ENCODE measurements around the gene PRAMEF8.
"Not testable (repeated sequence)": the region's sequence is repeated elsewhere in the genome, so short reads cannot be mapped to it uniquely, and the experiment has no call there.

Gene PRAMEF8

DNA sequence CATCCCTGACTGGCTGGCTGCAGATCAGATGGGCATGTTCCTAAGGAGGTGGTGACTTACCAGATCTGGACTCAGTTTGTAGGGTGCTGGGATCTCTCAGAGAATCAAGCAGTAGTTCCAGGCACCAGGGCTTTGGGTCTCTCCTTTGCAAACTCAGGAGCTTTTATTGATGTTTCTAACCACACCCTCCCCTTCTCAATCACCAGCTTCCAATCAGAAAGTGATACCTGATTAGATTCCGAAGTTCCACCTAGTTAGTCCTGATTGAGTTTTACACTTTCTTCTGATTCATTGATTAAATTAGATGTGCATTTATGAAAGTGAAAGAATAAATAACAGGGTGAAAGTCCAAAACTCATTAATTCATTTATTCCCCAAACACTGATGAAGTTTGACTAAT, at the start of gene PRAMEF8:
Gene PRAMEF8 (minus strand): TSS at position 101 of the 400 bp plus-strand sequence. CDS start 1,046 bp downstream, outside the sequence.
- DNase-seq (ENCODE audit: low spot score): not testable (repeated sequence)

DNA sequence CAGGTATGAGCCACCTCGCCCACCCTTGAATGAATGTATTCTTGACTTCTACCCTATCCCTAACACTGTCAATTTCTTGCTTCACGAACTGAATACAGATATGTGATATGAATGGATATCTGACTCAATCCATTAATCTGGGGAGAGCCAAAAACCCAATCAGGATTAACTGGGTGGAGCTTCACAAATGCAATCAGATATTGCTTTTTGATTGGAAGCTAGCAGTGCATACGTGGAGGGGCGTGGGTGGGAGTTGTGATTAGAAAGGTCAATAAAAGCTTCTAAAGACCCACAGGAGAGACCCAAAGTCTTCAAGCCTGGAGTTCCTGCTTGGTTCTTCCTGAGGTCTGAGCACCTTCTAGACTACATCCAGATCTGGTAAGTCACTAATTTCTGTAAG, 30.3 kb upstream of the PRAMEF8 start, which contains the start of gene PRAMEF15:
Gene PRAMEF15 (plus strand): TSS at position 301 of the 400 bp plus-strand sequence. CDS start 2,827 bp downstream, outside the sequence.
- DNase-seq (ENCODE audit: low spot score): not testable (repeated sequence)

DNA sequence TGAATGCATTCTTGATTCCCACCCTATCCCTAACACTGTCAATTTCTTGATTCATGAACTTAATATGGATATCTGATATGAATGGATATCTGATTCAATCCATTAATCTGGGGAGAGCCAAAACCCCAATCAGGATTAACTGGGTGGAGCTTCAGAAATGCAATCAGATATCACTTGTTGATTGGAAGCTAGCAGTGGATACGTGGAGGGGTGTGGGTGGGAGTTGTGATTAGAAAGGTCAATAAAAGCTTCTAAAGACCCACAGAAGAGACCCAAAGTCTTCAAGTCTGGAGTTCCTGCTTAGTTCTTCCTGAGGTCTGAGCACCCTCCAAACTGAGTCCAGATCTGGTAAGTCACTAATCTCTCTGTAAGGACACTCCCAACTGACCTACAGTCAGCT, 18.3 kb upstream of the PRAMEF8 start, which contains the start of gene PRAMEF33:
Gene PRAMEF33 (plus strand): TSS at position 301 of the 400 bp plus-strand sequence. CDS start 2,416 bp downstream, outside the sequence.
- DNase-seq (ENCODE audit: low spot score): not testable (repeated sequence)

DNA sequence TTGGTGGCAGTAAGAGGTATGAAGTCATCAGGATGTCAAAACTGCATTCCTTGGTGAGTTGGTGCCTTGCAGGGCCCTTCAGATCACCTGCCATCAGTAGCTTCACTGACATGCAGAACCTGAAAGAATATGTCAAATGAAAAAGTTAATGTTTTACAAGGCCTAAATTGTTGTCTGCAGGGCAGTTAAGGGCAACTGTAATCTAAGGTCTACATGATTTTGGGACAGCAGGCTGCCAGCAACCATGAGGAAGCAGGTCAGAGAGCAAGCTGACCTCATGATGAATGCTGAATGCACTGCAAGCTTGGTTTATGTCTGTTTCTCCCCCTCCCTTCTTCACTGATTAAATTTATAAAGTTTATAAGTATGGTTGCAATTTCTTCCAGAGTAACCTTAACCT, 17.3 kb upstream of the PRAMEF8 start:
- DNase-seq (ENCODE audit: low spot score): not testable (repeated sequence)

DNA sequence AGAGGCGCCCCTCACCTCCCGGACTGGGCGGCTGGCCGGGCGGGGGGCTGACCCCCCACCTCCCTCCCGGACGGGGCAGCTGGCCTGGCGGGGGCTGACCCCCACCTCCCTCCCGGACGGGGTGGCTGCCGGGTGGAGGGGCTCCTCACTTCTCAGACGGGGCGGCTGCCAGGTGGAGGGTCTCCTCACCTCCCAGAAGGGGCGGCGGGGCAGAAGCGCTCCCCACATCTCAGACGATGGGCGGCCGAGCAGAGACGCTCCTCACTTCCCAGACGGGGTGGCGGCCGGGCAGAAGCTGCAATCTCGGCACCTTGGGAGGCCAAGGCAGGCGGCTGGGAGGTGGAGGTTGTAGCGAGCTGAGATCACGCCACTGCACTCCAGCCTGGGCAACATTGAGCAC, 13.8 kb upstream of the PRAMEF8 start:
- not testable (repeated sequence) for DNase-seq (ENCODE audit: low spot score)

DNA sequence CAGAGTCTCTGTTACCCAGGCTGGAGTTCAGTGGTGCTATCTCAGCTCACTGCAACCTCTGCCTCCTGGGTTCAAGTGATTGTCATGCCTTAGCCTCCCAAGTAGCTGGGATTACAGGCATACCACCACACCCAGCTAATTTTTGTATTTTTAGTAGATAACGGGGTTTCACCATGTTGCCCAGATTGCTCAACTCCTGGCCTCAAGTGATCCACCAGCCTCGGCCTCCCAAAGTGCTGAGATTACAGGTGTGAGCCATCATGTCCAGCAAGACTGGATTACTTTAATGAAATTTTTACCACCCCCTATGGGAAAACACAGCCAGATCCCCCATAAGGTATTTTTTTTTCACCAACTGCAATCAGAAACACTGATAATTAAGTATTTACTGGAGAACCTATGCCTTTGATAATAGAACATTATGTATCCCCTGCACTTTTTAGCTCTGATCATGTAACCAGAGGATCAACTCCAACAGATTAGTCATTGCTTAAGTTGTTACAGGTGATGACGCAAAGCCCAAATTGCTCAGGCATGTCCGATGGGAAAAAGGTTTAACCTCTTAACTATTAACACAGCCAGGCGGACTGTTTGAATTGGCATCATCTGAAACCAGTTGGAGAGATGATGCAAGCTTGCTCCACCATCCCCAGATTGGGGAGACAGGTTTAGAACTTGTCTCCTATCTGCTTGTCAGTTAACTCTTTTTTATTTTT, 12.4 kb upstream of the PRAMEF8 start:
- DNase-seq (ENCODE audit: low spot score): not testable (repeated sequence)

DNA sequence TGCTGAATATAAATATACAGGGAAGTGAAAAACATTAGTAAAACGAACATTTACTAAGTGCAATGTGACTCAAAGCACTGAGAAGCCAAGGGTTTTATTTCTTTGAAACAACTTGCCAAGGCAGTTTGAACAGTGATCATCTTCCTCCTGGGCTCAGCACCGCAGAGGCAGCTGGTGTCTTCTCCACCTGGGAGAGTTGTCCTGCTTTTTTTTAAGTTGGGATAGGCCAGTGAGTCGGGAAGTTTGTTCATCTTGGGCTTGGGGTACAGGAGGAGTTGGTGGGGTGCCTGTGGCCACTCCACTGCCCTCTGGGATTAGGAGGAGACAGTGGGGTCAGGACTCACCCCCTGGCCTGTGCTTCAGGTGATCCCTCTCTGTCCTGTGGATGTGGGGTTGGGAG, 4.1 kb upstream of the PRAMEF8 start:
- DNase-seq (ENCODE audit: low spot score): not testable (repeated sequence)

DNA sequence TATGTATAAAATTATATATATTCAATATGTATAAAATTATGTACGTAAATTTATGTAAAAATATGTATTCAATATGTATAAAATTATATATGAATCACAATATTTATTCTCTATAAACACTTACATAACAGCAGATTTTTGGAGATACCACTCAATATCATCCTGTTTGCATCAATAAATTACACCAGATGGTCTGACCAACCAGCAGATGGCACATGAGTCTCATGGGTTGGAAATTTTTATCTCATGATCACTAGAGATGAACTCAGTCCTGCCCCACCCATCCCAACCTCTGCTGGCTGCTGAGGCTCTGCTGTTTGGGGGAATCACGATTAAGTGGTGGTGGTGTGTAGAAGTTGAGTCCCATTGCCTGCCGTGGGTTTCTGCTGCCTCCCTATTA, 5.3 kb downstream of the PRAMEF8 start:
- not testable (repeated sequence) for DNase-seq (ENCODE audit: low spot score)

DNA sequence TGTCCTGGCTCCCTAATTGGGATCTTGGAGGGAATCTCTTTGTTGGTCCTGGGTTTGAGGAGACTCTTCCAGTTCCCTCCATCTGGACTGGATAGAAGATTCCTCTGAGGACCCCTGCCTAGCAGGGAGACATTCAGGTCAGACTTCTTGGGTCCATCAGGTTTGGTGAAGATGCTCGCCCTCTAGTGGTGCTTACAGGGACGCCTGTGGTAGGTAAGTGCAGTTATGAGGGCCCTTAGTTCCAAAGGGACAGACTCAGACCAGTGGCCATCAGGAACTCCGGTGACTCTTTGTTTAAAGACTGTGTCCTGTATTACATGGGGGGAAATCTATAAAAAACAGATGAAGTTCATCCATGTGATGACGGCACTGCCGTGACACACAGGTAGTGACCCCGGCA, 7.9 kb downstream of the PRAMEF8 start:
- DNase-seq (ENCODE audit: low spot score): not testable (repeated sequence)

DNA sequence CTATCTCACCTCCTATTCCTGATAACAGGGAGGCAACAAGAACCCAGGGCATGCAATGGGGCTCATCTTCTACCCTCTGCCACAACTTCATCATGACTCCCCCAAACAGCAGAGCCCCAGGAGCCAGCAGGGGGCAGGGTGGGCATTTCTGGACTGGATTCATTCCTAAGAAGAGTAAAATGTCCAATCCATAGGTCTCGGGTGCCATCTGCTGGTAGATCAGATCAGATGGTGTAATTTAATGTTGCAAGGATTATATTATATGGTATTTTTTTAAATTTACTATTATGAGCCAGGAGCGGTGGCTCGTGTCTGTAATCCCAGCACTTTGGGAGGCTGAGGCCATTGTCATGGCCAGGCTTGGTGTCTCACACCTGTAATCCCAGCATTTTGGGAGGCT, 19.8 kb downstream of the PRAMEF8 start:
- not testable (repeated sequence) for DNase-seq (ENCODE audit: low spot score)

DNA sequence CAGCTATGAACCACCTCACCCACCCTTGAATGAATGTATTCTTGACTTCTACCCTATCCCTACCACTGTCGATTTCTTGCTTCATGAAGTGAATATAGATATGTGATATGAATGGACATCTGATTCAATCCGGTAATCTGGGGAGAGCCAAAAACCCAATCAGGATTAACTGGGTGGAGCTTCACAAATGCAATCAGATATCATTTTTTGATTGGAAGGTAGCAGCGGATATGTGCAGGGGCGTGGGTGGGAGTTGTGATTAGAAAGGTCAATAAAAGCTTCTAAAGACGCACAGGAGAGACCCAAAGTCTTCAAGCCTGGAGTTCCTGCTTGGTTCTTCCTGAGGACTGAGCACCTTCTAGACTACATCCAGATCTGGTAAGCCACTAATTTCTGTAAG, 31.0 kb downstream of the PRAMEF8 start, which contains the start of gene PRAMEF5:
Gene PRAMEF5 (plus strand): TSS at position 301 of the 400 bp plus-strand sequence. CDS start 5,071 bp downstream, outside the sequence.
- DNase-seq (ENCODE audit: low spot score): not testable (repeated sequence)

DNA sequence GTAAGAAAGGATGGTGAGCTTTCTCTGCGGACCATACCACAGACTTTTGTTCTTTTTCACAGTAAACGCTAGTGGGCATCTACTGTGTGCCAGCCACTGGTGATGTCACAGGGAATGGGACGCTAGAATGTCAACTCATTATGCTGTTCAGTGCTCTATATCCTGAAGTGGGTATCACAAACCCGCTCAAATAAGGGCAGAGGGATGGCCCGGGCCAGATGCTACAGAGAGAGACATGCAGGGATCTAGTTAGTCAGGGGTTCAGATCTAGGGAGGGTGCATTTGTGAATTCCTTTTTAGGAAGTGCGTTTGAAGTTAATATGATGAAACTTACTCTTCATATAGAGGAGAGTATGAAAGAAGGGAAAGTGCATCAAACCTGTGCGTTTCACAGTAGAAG, 37.8 kb downstream of the PRAMEF8 start:
- DNase-seq (ENCODE audit: low spot score): not testable (repeated sequence)

DNA sequence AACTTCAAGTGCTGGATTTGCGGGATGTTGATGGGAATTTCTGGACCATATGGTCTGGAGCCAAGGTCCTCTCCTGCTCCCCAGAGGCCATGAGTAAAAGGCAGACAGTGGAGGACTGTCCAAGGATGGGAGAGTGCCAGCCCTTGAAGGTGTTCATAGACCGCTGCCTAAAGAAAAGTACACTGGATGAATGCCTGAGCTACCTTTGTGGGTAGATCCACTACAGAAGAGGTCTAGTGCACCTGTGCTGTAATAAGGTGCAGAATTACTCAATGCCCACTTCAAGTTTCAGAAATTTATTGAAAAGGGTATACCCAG, 38.4 kb downstream of the PRAMEF8 start:
- DNase-seq (ENCODE audit: low spot score): not testable (repeated sequence)

DNA sequence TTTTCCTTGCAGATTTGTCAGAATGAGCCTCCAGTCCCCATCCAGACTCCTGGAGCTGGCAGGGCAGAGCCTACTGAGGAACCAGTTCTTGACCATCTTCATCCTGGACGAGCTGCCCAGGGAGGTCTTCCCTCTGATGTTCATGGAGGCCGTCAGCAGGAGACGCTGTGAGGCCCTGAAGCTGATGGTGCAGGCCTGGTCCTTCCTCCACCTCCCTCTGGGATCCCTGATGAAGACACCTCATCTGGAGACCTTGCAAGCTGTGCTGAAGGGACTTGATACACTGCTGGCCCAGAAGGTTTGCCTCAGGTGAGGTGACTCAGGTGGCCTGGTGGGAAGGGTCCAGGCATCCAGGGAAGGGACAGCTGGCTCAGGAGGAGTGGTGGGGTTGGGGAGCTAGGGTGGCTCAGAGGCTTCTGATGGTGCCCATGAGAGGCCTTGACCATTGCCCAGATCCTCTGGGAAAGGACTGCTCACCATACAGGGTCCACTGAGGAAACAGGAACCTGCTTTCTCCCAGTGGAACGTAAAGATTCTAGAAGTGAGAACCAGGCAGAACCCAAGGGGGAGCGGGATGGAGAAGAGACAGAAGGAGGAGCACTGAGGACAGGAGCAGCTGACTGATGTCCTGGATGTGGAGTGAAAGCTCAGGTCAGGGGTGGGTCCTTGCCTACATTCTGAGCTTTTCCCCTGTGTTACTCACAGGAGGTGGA, 38.9 kb downstream of the PRAMEF8 start:
- DNase-seq (ENCODE audit: low spot score): not testable (repeated sequence)

DNA sequence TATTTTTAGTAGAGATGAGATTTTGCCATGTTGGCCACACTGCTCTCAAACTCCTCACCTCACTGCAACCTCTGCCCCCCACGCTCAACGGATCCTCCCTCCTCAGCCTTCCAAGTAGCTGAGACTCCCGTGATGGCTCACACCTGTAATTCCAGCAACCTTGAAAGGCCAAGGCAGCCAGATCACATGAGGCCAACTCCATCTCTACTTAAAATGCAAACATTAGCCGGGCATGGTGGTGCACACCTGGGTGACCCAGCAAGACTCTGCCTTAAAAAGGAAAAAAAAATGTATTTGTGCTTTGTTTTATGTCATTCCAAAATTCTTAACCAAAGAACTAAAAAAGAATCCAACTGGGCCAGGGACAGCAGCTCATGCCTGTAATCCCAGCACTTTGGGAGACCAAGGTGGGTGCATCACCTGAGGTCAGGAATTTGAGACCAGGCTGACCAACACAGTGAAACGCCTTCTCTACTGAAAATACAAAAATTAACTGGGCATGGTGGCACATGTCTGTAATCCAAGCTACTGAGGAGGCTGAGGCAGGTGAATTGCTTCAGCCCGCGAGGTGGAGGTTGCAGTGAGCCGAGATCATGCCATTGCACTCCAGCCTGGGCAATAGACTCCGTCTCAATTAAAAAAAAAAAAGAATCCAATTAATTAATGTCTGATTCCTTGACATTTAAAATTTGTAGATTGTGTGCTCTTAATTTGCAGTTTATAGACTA, 41.2 kb downstream of the PRAMEF8 start:
- DNase-seq (ENCODE audit: low spot score): not testable (repeated sequence)

DNA sequence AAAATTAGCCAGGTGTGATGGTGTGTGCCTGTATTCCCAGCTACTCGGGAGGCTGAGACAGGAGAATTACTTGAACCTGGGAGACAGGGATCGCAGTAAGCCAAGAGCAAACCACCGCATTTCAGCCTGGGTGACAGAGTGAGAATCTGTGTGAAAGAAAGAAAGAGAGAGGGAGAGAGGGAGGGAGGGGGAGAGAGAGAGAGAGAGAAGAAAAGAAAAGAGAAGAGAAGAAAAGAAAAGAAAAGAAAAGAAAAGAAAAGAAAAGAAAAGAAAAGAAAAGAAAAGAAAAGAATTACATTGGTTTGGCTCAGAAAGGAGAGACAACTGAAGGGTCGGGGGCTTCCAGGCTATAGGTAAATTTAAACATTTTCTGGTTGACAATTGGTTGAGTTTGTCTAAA, 45.3 kb downstream of the PRAMEF8 start:
- DNase-seq (ENCODE audit: low spot score): not testable (repeated sequence)

DNA sequence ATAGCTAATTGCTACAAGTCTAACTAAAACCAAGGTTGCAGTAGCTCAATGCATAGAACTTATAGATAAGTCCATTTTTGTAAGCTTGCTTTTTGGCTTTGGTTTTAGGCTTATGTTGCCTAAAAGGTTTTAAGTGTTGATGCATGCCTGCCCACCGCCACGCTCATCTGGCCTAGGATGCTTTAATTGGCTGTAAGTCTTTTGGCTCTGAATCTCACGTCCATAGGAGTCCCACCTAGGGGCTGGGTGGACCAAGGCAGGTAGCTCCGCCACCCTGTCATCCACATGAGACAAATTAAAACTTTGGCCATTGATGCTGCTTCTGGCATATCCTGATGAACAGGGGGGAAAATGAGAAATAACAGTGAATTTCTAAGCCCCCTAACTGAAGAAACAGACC, 47.4 kb downstream of the PRAMEF8 start:
- not testable (repeated sequence) for DNase-seq (ENCODE audit: low spot score)

DNA sequence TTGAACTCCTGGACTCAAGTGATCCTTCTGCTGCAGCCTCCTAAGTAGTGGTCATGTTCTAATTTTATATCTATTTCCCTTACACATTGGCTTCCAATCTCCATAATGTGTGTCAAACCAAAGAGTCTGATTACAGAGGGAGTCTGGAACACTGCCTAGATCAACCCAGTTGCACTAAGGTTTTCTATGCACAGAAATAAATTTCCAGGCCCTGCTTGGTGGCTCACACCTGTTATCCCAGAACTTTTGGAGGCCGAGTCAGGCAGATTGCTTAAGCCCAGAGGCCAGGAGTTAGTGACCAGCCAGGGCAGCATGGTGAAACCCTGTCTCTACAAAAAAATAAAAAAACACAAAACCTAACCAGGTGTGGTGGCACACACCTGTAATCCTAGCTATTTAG, 50.9 kb downstream of the PRAMEF8 start:
- not testable (repeated sequence) for DNase-seq (ENCODE audit: low spot score)

DNA sequence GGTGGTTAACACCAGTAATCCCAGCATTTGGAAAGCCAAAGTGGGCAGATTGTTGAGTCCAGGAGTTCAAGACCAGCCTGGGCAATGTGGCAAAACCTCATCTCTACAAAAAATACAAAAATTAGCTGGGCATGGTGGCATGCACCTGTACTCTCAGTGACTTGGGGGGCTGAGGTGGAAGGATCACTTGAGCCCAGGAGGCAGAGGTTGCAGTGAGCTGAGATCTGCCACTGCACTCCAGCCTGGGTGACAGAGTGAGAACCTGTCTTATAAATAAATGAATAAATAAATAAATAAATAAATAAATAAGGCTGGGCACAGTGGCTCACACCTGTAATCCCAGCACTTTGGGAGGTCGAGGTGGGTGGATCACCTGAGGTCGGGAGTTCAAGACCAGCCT, 52.9 kb downstream of the PRAMEF8 start:
- not testable (repeated sequence) for DNase-seq (ENCODE audit: low spot score)

Measured in AG08396 (cell line).